Muscle of leg (tissue), 11 donors: ENCODE measurements around the gene PKLR. TPM values are rescaled to one million over a fixed set of nuclear protein-coding genes. Genes with fewer than 3 reads are reported as not detected.

Source experiments
- DNase-seq: peaks from one replicate; pipeline ENCODE4 v3.0.0; 2013
- H3K27ac ChIP-seq: one replicate; pipeline ENCODE4 v1.5.1; 2013; ENCODE audit warnings: mild to moderate bottlenecking, low read length, control low read depth
- H3K27me3 ChIP-seq: one replicate; pipeline ENCODE4 v1.6.1; 2013; ENCODE audit warnings: low read length; ENCODE audit not compliant: control insufficient read depth, insufficient read depth
- H3K36me3 ChIP-seq: one replicate; pipeline ENCODE4 v1.6.1; 2013; ENCODE audit warnings: low read length; ENCODE audit not compliant: control insufficient read depth, insufficient read depth
- H3K4me1 ChIP-seq: one replicate; pipeline ENCODE4 v1.6.1; 2013; ENCODE audit warnings: low read length; ENCODE audit not compliant: control insufficient read depth, insufficient read depth
- H3K4me3 ChIP-seq: one replicate; pipeline ENCODE4 v1.5.1; 2013; ENCODE audit warnings: low read length, control low read depth
- H3K9me3 ChIP-seq: replicated peaks from 2 replicates; pipeline ENCODE4 v1.6.1; 2013; ENCODE audit warnings: low read depth, low read length; ENCODE audit not compliant: control insufficient read depth
- WGBS: methylation state at CpG from one replicate; pipeline ENCODE4 v1.1.5; 2013; ENCODE audit warnings: missing lambda C conversion rate; ENCODE audit not compliant: insufficient coverage; 5-methylcytosine and 5-hydroxymethylcytosine counted together
- polyA plus RNA-seq, 8 donors: library from polyadenylated mRNA; unstranded; fragments of 120-200 nt; gene quantifications; one replicate each; pipeline versions ENCODE4 v1.2.1 to v1.2.3, GENCODE V29; 2013; ENCODE audit warnings: inconsistent platforms in 1 of 8, low replicate concordance in 1 of 8; ENCODE audit not compliant: insufficient read length in 8 of 8, insufficient read depth in 1 of 8
- total RNA-seq: library from RNA; stranded (reverse); fragments of 120-200 nt; gene quantifications from one replicate; pipeline ENCODE4 v1.2.4, GENCODE V29; 2013

Gene PKLR
- total and polyA plus RNA-seq, 9 donors = 0.04 to 2.1 (median 0.18) TPM; not detected in 1

DNA sequence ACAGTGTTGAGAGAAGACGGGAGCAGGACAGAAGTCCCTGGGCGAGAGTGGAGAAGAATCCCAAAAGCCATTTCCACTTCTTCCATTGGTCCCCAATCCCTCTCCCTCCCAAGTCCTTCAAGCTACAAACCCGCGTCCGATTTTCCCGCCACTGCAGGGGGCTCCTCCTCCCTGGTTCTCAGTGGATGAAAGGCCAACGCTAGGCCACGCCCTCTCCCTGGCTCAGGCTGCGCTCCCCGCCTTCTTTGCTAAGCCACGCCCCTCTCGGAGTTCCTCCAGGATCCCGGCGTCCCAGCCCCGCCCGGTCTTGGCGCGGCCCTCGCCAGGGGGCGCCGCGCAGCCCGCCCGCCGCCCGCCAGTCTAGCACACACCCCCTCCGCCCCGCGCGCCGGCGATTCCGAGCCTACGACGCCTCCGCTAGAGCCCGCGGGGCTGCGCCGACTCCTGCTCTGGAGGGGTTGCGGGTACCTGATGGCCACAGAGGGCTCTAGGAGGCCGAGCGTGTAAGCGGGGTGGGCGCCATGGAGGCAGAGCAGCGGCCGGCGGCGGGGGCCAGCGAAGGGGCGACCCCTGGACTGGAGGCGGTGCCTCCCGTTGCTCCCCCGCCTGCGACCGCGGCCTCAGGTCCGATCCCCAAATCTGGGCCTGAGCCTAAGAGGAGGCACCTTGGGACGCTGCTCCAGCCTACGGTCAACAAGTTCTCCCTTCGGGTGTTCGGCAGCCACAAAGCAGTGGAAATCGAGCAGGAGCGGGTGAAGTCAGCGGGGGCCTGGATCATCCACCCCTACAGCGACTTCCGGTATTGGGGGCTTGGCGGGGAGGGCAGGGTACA is 24.0 kb downstream of the PKLR start, which contains the start of gene HCN3:
Gene HCN3, plus strand, starts transcription at position 394 of the 832 bp plus-strand sequence. Its CDS starts 128 bp downstream, at position 522.
- DNase-seq = peak; percentile 98
- Histone ChIP-seq H3K4me3 (peak within 1 kb of the TSS; percentile 55), H3K36me3 (peaks cover 2% of the 10 kb centered on the region), H3K27me3 (peaks cover 3% of the 10 kb centered on the region), H3K27ac (no peak within 1 kb of the TSS), H3K9me3 (no peaks in the 10 kb centered on the region), H3K4me1 (peaks cover 27% of the 10 kb centered on the region)
- 1% methylated on average over 64 of the region's 68 CpGs for WGBS

DNA sequence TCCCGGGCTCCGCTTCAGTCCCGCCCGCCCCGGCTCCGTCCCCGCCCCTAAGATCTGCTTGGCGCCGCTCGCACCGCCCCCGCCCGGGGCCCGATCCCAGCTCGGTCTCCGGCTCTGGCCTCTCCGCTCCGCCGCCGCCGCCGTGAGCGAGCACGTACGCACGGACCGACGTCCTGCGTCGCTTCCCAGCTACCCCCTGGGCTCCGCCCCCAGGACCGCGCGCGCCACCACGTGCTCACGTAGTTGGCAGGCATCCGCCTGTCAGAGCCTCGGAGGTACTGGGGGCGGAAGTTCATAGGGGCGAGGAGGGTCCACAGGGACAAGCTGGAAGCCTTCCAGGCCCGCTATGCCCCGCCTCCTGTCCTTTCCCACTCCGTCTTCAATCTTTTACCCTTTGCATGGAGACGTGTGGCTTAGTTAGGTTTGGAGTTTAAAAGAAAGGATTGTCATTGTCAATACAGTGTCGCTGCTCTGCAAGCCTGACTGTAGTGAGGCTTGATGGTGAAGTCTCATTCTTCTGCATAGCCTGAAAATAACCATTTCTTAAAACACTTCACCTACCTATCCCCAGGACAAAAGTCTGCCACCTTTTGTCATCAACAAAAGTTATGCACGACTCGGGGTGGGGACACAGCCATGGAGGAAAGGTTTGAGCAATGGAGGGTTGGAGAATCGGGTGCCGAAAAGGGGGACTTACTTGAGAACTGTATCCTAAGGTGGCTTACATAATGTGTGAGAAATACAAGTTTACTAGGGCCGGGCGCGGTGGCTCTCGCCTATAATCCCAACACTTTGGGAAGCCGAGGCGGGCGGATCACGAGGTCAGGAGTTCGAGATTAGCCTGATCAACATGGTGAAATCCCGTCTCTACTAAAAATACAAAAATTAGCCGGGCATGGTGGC is 27.6 kb downstream of the PKLR start, which contains the start of gene CLK2:
Gene CLK2, minus strand, starts transcription at position 162 of the 903 bp plus-strand sequence. CDS start 2,527 bp downstream, outside the sequence.
- DNase-seq = peak; percentile 98

GRCh38 chr1:155272466-155273342 is 28.5 kb downstream of the PKLR start:
- under 1% methylated on average over 41 of the region's 44 CpGs for WGBS
- Histone ChIP-seq H3K27me3 (peaks cover under 1% of the 10 kb centered on the region), H3K9me3 (no peaks in the 10 kb centered on the region), H3K27ac (peak overlapping the region; percentile 96), H3K36me3 (peaks cover 37% of the 10 kb centered on the region), H3K4me1 (peaks cover 24% of the 10 kb centered on the region), H3K4me3 (peak overlapping the region; percentile 86)
- peak; percentile 77 for DNase-seq

More for the DNA sequence above, 27.6 kb downstream of the PKLR start, which contains the start of gene CLK2:
- peaks cover 28% of the 10 kb centered on the region for H3K36me3 ChIP-seq
- H3K4me1 ChIP-seq = peaks cover 33% of the 10 kb centered on the region
- peaks cover 3% of the 10 kb centered on the region for H3K27me3 ChIP-seq
- H3K27ac ChIP-seq = peak within 1 kb of the TSS; percentile 96
- H3K9me3 ChIP-seq = no peaks in the 10 kb centered on the region
- peak within 1 kb of the TSS; percentile 86 for H3K4me3 ChIP-seq
- 3% methylated on average over 37 of the region's 61 CpGs for WGBS

DNA sequence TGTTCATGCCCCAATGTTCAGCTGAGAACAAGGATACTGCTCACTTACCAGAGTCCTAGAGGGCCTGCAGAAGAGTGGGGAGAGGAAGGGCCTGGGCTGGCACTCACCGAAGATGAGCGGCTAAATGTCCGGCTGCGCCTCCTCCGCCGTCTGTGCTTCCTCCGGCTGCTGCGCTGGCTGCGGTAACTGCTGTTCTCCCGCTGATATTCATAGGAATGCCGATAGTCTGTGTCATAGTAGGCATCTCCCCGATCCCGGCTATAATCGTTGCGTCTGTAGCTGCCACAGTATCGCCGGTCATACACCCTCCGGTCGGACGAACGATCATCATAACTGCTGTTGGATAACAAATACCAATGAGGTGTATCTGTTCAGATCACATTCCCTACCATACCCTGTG is 31.9 kb downstream of the PKLR start:
- Histone ChIP-seq H3K27me3 (no peaks in the 10 kb centered on the region), H3K4me3 (no peak overlapping the region), H3K36me3 (peaks cover 67% of the 10 kb centered on the region), H3K9me3 (no peaks in the 10 kb centered on the region), H3K4me1 (peaks cover 20% of the 10 kb centered on the region), H3K27ac (no peak overlapping the region)
- no peak for DNase-seq
- WGBS = 95% methylated on average over 21 of the region's 21 CpGs

DNA sequence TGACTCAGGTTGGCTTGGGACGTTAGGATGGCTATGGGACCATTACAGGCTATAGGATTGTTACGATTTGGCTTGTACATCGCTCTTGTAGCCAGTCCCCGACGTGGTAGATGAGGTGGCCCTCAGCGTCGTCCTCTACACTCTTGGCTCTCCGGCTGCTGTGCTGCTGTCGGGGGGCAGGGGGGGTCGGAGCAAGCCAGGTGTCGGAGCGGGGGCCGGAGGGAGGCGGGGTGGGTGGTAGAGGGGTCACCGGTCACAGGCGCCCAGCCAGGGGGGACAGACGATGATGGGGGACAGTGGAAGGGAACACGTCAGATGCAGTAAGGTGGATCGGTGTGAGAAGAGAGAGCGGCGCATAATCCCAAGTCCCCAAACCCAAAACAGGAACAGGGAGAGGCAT is 32.6 kb downstream of the PKLR start:
- 94% methylated on average over 8 of the region's 21 CpGs for WGBS
- H3K4me3 ChIP-seq = no peak overlapping the region
- H3K9me3 ChIP-seq = no peaks in the 10 kb centered on the region
- H3K27ac ChIP-seq = no peak overlapping the region
- H3K4me1 ChIP-seq = peaks cover 16% of the 10 kb centered on the region
- peaks cover 74% of the 10 kb centered on the region for H3K36me3 ChIP-seq
- no peaks in the 10 kb centered on the region for H3K27me3 ChIP-seq
- DNase-seq = no peak

DNA sequence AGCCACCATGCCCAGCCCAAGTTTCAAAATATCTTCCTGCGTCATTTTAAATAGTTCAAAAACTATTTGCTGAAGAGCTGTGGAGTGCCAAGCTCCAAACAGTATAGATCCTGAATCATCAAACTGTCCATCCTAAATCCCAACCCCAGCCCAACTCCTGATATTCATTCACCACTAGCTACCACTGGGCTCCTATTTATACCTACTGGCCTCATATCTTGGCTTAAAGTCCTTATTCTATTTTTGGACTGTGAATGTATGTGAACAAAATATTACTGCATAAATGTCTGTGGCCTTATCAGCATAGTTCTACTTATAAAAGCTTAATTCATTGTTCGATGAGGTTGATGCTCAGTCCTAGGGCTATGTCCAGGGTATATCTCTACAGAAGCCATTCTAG is 33.9 kb downstream of the PKLR start:
- Histone ChIP-seq H3K4me1 (peaks cover 13% of the 10 kb centered on the region), H3K27me3 (no peaks in the 10 kb centered on the region), H3K4me3 (no peak overlapping the region), H3K36me3 (peaks cover 84% of the 10 kb centered on the region), H3K27ac (no peak overlapping the region), H3K9me3 (no peaks in the 10 kb centered on the region)
- DNase-seq = no peak
- WGBS = 100% methylated on average over 1 of the region's 2 CpGs

- Histone ChIP-seq H3K4me1 (peaks cover 9% of the 10 kb centered on the region), H3K36me3 (peaks cover 82% of the 10 kb centered on the region), H3K9me3 (no peaks in the 10 kb centered on the region), H3K27me3 (no peaks in the 10 kb centered on the region), H3K27ac (no peak overlapping the region), H3K4me3 (no peak overlapping the region)
- WGBS = 80% methylated on average over 5 of the region's 6 CpGs
- DNase-seq = no peak
Observed at GRCh38 chr1:155266553-155266952, 34.7 kb downstream of the PKLR start.

- Histone ChIP-seq H3K27me3 (no peaks in the 10 kb centered on the region), H3K36me3 (peaks cover 68% of the 10 kb centered on the region), H3K4me1 (peaks cover 16% of the 10 kb centered on the region), H3K4me3 (no peak overlapping the region), H3K9me3 (no peaks in the 10 kb centered on the region), H3K27ac (no peak overlapping the region)
- WGBS = 90% methylated on average over 8 of the region's 11 CpGs
- no peak for DNase-seq
Observed at GRCh38 chr1:155263067-155263466, 38.2 kb downstream of the PKLR start.

- under 1% methylated on average over 44 of the region's 47 CpGs for WGBS
- peaks cover 65% of the 10 kb centered on the region for H3K36me3 ChIP-seq
- no peaks in the 10 kb centered on the region for H3K9me3 ChIP-seq
Observed at GRCh38 chr1:155261852-155262673, 39.2 kb downstream of the PKLR start, which contains the start of gene SCAMP3. SCAMP3 (minus strand) TSS chr1:155262360; CDS start chr1:155262151, 209 bp downstream.

More at GRCh38 chr1:155261852-155262673, 39.2 kb downstream of the PKLR start, which contains the start of gene SCAMP3:
- H3K4me1 ChIP-seq = peaks cover 16% of the 10 kb centered on the region
- H3K27ac ChIP-seq = peak within 1 kb of the TSS; percentile 90
- no peaks in the 10 kb centered on the region for H3K27me3 ChIP-seq
- DNase-seq = peak; percentile 99
- H3K4me3 ChIP-seq = peak within 1 kb of the TSS; percentile 97
